ENCODE results near the gene CD6.

Gene CD6

GRCh38 chr11:60978546-60979380 lies 7.3 kb downstream of the CD6 start:
- TF ChIP-seq, protein P1, sequence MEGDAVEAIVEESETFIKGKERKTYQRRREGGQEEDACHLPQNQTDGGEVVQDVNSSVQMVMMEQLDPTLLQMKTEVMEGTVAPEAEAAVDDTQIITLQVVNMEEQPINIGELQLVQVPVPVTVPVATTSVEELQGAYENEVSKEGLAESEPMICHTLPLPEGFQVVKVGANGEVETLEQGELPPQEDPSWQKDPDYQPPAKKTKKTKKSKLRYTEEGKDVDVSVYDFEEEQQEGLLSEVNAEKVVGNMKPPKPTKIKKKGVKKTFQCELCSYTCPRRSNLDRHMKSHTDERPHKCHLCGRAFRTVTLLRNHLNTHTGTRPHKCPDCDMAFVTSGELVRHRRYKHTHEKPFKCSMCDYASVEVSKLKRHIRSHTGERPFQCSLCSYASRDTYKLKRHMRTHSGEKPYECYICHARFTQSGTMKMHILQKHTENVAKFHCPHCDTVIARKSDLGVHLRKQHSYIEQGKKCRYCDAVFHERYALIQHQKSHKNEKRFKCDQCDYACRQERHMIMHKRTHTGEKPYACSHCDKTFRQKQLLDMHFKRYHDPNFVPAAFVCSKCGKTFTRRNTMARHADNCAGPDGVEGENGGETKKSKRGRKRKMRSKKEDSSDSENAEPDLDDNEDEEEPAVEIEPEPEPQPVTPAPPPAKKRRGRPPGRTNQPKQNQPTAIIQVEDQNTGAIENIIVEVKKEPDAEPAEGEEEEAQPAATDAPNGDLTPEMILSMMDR (IDR thresholded peaks at IDR 0.05; ENCODE audit: low read depth, low read length, missing control alignments), result no peak
- DNase-seq (ENCODE audit: extremely low read depth, low read depth), result no peak

GRCh38 chr11:60981515-60981914 lies 10.0 kb downstream of the CD6 start:
- TF ChIP-seq, protein P1 (IDR thresholded peaks at IDR 0.05; ENCODE audit: low read depth, low read length, missing control alignments), result no peak
- no peak for DNase-seq (ENCODE audit: extremely low read depth, low read depth)
- no peak overlapping the region for H3K4me3 ChIP-seq (replicated peaks; ENCODE audit: low read depth, low read length)

More at GRCh38 chr11:60978546-60979380, 7.3 kb downstream of the CD6 start:
- no peak overlapping the region for H3K4me3 ChIP-seq (replicated peaks; ENCODE audit: low read depth, low read length)

DNA sequence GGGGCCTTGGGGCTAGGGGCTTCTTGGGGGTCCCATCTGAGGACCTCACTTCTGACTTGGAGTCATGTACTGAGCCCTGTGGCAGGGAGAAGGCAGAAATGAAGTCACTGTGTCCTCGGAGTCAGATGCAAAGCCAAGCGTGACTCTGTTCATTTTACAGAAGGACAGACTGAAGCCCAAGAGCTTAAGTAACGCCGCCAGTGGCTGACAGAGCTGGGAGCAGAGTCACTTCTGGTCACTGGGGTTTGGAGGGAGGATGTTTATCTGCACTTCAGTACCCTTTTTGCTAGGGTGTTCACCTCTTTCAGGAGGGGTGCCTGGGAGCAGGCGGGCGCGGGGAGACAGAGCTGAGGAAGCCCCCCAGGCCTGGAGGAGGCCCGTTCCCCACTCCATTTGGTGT lies 10.7 kb downstream of the CD6 start:
- no peak overlapping the region for H3K4me3 ChIP-seq (replicated peaks; ENCODE audit: low read depth, low read length)
- no peak for DNase-seq (ENCODE audit: extremely low read depth, low read depth)
- TF ChIP-seq, protein P1 (IDR thresholded peaks at IDR 0.05; ENCODE audit: low read depth, low read length, missing control alignments), result no peak

GRCh38 chr11:60984149-60984548 lies 12.7 kb downstream of the CD6 start:
- no peak overlapping the region for H3K4me3 ChIP-seq (replicated peaks; ENCODE audit: low read depth, low read length)
- no peak for DNase-seq (ENCODE audit: extremely low read depth, low read depth)
- TF ChIP-seq, protein P1 (IDR thresholded peaks at IDR 0.05; ENCODE audit: low read depth, low read length, missing control alignments), result no peak

GRCh38 chr11:60984636-60985035 lies 13.2 kb downstream of the CD6 start:
- no peak for DNase-seq (ENCODE audit: extremely low read depth, low read depth)
- no peak overlapping the region for H3K4me3 ChIP-seq (replicated peaks; ENCODE audit: low read depth, low read length)
- TF ChIP-seq, protein P1 (IDR thresholded peaks at IDR 0.05; ENCODE audit: low read depth, low read length, missing control alignments), result no peak

DNA sequence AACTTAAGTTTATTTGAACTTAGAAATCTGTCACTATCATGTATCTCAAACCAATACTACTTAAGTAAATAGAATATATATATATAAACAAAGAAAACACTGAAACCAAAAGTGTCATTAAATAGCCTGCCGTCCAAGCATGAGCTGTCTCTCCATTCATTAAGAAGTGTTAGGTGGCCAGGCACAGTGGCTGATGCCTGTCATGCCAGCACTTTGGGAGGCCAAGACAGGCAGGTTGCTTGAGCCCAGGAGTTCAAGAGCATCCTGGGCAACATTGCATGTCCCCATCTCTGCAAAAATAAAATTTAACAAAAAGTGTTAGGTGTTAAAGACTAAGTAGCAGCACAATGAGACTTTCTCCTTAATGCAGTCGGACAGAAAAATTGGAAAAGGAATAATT lies 14.0 kb downstream of the CD6 start:
- no peak for DNase-seq (ENCODE audit: extremely low read depth, low read depth)
- no peak overlapping the region for H3K4me3 ChIP-seq (replicated peaks; ENCODE audit: low read depth, low read length)

More for the DNA sequence above, 14.0 kb downstream of the CD6 start:
- TF ChIP-seq, protein P1 (IDR thresholded peaks at IDR 0.05; ENCODE audit: low read depth, low read length, missing control alignments), result no peak
